Osteoblast (primary cell): ENCODE data around the gene CLCN1. TPM values are rescaled to one million over a fixed set of nuclear protein-coding genes. Genes with fewer than 3 reads are reported as not detected.

ENCODE experiments used
- DNase-seq: peaks from one replicate; pipeline ENCODE4 v3.0.0; 2011; ENCODE audit warnings: low spot score, mixed read lengths; ENCODE audit not compliant: insufficient read length; ENCODE audit errors: missing footprints
- H2AFZ ChIP-seq: 2 replicates; pipeline ENCODE4 v1.6.0; 2011; ENCODE audit warnings: mild to moderate bottlenecking, low read length
- H3K27ac ChIP-seq: 2 replicates; pipeline ENCODE4 v1.5.1; 2011; ENCODE audit warnings: mild to moderate bottlenecking, low read depth, low read length, moderate library complexity
- H3K27me3 ChIP-seq: 2 replicates; pipeline ENCODE4 v1.6.0; 2012; ENCODE audit warnings: mild to moderate bottlenecking, control low read depth, inconsistent platforms, low read length, moderate library complexity; ENCODE audit not compliant: insufficient read depth
- H3K36me3 ChIP-seq: 2 replicates; pipeline ENCODE4 v1.5.1; 2011; ENCODE audit warnings: mild to moderate bottlenecking, low read length, control low read depth, moderate library complexity; ENCODE audit not compliant: insufficient read depth
- H3K4me1 ChIP-seq: 2 replicates; pipeline ENCODE4 v1.5.1; 2011; ENCODE audit warnings: mild to moderate bottlenecking, low read length, control low read depth, moderate library complexity; ENCODE audit not compliant: insufficient read depth
- H3K4me2 ChIP-seq: 2 replicates; pipeline ENCODE4 v1.6.0; 2011; ENCODE audit warnings: mild to moderate bottlenecking, low read length; ENCODE audit not compliant: insufficient read depth
- H3K4me3 ChIP-seq: fragments of 200-600 bp; sonication (generic); 3 replicates; pipeline ENCODE4 v1.5.1; 2012; ENCODE audit warnings: mild to moderate bottlenecking, low read length, inconsistent platforms; ENCODE audit not compliant: insufficient read depth
- H3K79me2 ChIP-seq: 2 replicates; pipeline ENCODE4 v1.6.0; 2012; ENCODE audit warnings: mild to moderate bottlenecking, low read length, control low read depth, inconsistent platforms; ENCODE audit not compliant: insufficient read depth
- H3K9me3 ChIP-seq: 2 replicates; pipeline ENCODE4 v1.5.1; 2011; ENCODE audit warnings: low read depth, low read length, control low read depth
- H4K20me1 ChIP-seq: 2 replicates; pipeline ENCODE4 v1.6.0; 2012; ENCODE audit warnings: mild to moderate bottlenecking, low read length, control low read depth; ENCODE audit not compliant: insufficient read depth
- CTCF ChIP-seq: IDR thresholded peaks from 2 replicates; pipeline ENCODE4 v1.5.1; 2011; ENCODE audit warnings: mild to moderate bottlenecking, low read depth, low read length, moderate library complexity; ENCODE audit errors: extremely low read depth
- total RNA-seq: library from RNA; depleted of rRNA; stranded (reverse); fragments of >200 nt; gene quantifications from 2 replicates; pipeline ENCODE4 v1.2.3, GENCODE V29; 2012

The CLCN1 gene
- total RNA-seq, 1 donor, result under 0.01 TPM

GRCh38 chr7:143285806-143286521 lies 29.9 kb upstream of the CLCN1 start:
- Histone ChIP-seq H3K4me3 (no peak overlapping the region), H3K4me2 (no peak overlapping the region), H3K27ac (no peak overlapping the region), H4K20me1 (peaks cover 6% of the 10 kb centered on the region), H3K27me3 (no peaks in the 10 kb centered on the region), H2AFZ (no peak overlapping the region), H3K36me3 (no peaks in the 10 kb centered on the region), H3K9me3 (no peaks in the 10 kb centered on the region), H3K4me1 (peaks cover 14% of the 10 kb centered on the region), H3K79me2 (peaks cover 27% of the 10 kb centered on the region)
- no peak for DNase-seq
- TF ChIP-seq CTCF, result no peak

GRCh38 chr7:143286522-143286890 lies 29.4 kb upstream of the CLCN1 start:
- Histone ChIP-seq H3K79me2 (peaks cover 32% of the 10 kb centered on the region), H3K27me3 (no peaks in the 10 kb centered on the region), H4K20me1 (peaks cover 6% of the 10 kb centered on the region), H3K4me3 (no peak overlapping the region), H3K4me1 (peaks cover 14% of the 10 kb centered on the region), H3K36me3 (peaks cover 2% of the 10 kb centered on the region), H3K9me3 (no peaks in the 10 kb centered on the region), H2AFZ (no peak overlapping the region), H3K27ac (no peak overlapping the region), H3K4me2 (no peak overlapping the region)
- DNase-seq, result no peak
- no peak for TF ChIP-seq CTCF

GRCh38 chr7:143287339-143287934 lies 28.5 kb upstream of the CLCN1 start:
- Histone ChIP-seq H3K27me3 (no peaks in the 10 kb centered on the region), H3K4me2 (peak overlapping the region; percentile 25), H3K36me3 (peaks cover 10% of the 10 kb centered on the region), H3K4me1 (peaks cover 14% of the 10 kb centered on the region), H2AFZ (peak overlapping the region; percentile 78), H3K9me3 (no peaks in the 10 kb centered on the region), H3K27ac (no peak overlapping the region), H3K79me2 (peaks cover 39% of the 10 kb centered on the region), H4K20me1 (peaks cover 6% of the 10 kb centered on the region), H3K4me3 (peak overlapping the region; percentile 95)
- no peak for TF ChIP-seq CTCF
- no peak for DNase-seq

GRCh38 chr7:143287935-143288826 lies 27.7 kb upstream of the CLCN1 start, which contains the start of gene CASP2:
Gene CASP2, plus strand, starts transcription at chr7:143288351. Its CDS starts 105 bp downstream, at chr7:143288456.
- H2AFZ ChIP-seq, result peak within 1 kb of the TSS; percentile 95
- H3K27me3 ChIP-seq, result no peaks in the 10 kb centered on the region
- H3K27ac ChIP-seq, result peak within 1 kb of the TSS; percentile 80
- peak; percentile 100 for DNase-seq
- H3K9me3 ChIP-seq, result no peaks in the 10 kb centered on the region
- peaks cover 39% of the 10 kb centered on the region for H3K79me2 ChIP-seq
- peaks cover 17% of the 10 kb centered on the region for H3K36me3 ChIP-seq
- peaks cover 14% of the 10 kb centered on the region for H3K4me1 ChIP-seq
- H3K4me2 ChIP-seq, result peak within 1 kb of the TSS; percentile 95
- peaks cover 6% of the 10 kb centered on the region for H4K20me1 ChIP-seq
- TF ChIP-seq CTCF, result peak; percentile 17
- peak within 1 kb of the TSS; percentile 95 for H3K4me3 ChIP-seq
